Activated B cell treated with CpG ODN at 0.5 μM for 24 hours (primary cell): ENCODE results near the gene IMMT. TPM values are rescaled to one million over a fixed set of nuclear protein-coding genes. Genes with fewer than 3 reads are reported as not detected.

Source experiments
- ATAC-seq: fragments of 200-7000 bp; cut with Tn5 transposase; one replicate; pipeline ENCODE4 v1.10.0; 2021; ENCODE audit warnings: low read depth, mild to moderate bottlenecking, moderate library complexity
- CTCF ChIA-PET: fragments of 350-600 bp; sonication (Branson Sonifier 250); formaldehyde crosslinking; loops from one replicate; lab custom pipeline; 2021; ENCODE audit warnings: antibody characterized with exemption; lab: Charles Lee
- POLR2A ChIA-PET: fragments of 350-600 bp; sonication (Branson Sonifier 250); formaldehyde crosslinking; loops from one replicate; lab custom pipeline; 2021; ENCODE audit warnings: antibody characterized with exemption; lab: Charles Lee
- DNase-seq: peaks from one replicate; pipeline ENCODE4 v3.0.0; 2022
- H3K27ac Mint-ChIP-seq: one replicate; pipeline ENCODE4 v1.8.0; 2020; ENCODE audit warnings: mixed read lengths
- H3K27me3 Mint-ChIP-seq: one replicate; pipeline ENCODE4 v1.8.0; 2021; ENCODE audit warnings: mixed read lengths
- H3K36me3 Mint-ChIP-seq: one replicate; pipeline ENCODE4 v1.8.0; 2021; ENCODE audit warnings: low read depth, mixed read lengths
- H3K4me1 Mint-ChIP-seq: one replicate; pipeline ENCODE4 v1.8.0; 2021; ENCODE audit warnings: mixed read lengths
- H3K4me3 Mint-ChIP-seq: one replicate; pipeline ENCODE4 v1.8.0; 2020; ENCODE audit warnings: mild to moderate bottlenecking, mixed read lengths
- H3K9me3 Mint-ChIP-seq: one replicate; pipeline ENCODE4 v1.8.0; 2020; ENCODE audit warnings: mixed read lengths
- intact Hi-C: fragments of 100-400 bp; cut with micrococcal nuclease; formaldehyde crosslinking; loops from one replicate; pipeline ENCODE4 v1.15.1; 2024
- total RNA-seq: library from RNA; stranded (reverse); gene quantifications from 2 replicates; pipeline ENCODE4 v1.2.3, GENCODE V29; 2022
- TF ChIP-seq, protein P1 (sequence below): fragments of 200-600 bp; IDR thresholded peaks from one replicate; pipeline ENCODE4 v1.8.0; 2022; ENCODE audit warnings: antibody characterized with exemption, mild to moderate bottlenecking

IMMT gene
- total RNA-seq, 1 donor from 2014 or later, result 93.0 TPM

DNA sequence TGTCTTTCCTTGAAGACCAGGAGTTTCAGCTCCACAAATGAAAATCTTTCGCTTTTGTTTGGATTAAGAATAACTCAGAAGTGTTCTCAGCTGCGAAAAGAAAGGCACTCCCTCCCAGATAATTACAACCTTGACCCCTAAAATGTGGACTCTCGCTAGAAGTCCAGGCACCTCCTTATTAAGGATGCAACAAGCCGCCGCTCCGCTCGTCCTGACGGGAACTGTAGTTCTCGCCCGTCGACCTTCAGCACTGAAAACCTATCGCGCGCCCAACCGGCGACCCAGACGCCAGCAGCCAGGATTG is 559 bp downstream of the IMMT start:
- peaks cover 58% of the 10 kb centered on the region for H3K4me1 Mint-ChIP-seq
- H3K27ac Mint-ChIP-seq, result peak overlapping the region; percentile 90
- CTCF ChIA-PET, result interaction anchor here (1.0 kb wide), 1 partner anchor 13 kb away, joined by 3 read pairs; no protein-coding TSS in a partner anchor
- H3K36me3 Mint-ChIP-seq, result peaks cover 29% of the 10 kb centered on the region
- H3K27me3 Mint-ChIP-seq, result no peaks in the 10 kb centered on the region
- no peaks in the 10 kb centered on the region for H3K9me3 Mint-ChIP-seq
- POLR2A ChIA-PET, result interaction anchor here (0.7 to 3.5 kb wide), 13 partner anchors 9 to 757 kb away, joined by 3 to 38 read pairs (median 7); partner anchors contain the start of genes KDM3A, POLR1A and PTCD3
- DNase-seq (no peak), ATAC-seq (no peak)
- intact Hi-C loops, result loop anchor here (1.0 to 10.0 kb wide), 10 partner anchors 9 to 867 kb away; partner anchors contain the start of genes C2orf68, CAPG, PTCD3 and SH2D6
- H3K4me3 Mint-ChIP-seq, result peak overlapping the region; percentile 91
- TF ChIP-seq, protein P1, sequence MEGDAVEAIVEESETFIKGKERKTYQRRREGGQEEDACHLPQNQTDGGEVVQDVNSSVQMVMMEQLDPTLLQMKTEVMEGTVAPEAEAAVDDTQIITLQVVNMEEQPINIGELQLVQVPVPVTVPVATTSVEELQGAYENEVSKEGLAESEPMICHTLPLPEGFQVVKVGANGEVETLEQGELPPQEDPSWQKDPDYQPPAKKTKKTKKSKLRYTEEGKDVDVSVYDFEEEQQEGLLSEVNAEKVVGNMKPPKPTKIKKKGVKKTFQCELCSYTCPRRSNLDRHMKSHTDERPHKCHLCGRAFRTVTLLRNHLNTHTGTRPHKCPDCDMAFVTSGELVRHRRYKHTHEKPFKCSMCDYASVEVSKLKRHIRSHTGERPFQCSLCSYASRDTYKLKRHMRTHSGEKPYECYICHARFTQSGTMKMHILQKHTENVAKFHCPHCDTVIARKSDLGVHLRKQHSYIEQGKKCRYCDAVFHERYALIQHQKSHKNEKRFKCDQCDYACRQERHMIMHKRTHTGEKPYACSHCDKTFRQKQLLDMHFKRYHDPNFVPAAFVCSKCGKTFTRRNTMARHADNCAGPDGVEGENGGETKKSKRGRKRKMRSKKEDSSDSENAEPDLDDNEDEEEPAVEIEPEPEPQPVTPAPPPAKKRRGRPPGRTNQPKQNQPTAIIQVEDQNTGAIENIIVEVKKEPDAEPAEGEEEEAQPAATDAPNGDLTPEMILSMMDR, result no peak

DNA sequence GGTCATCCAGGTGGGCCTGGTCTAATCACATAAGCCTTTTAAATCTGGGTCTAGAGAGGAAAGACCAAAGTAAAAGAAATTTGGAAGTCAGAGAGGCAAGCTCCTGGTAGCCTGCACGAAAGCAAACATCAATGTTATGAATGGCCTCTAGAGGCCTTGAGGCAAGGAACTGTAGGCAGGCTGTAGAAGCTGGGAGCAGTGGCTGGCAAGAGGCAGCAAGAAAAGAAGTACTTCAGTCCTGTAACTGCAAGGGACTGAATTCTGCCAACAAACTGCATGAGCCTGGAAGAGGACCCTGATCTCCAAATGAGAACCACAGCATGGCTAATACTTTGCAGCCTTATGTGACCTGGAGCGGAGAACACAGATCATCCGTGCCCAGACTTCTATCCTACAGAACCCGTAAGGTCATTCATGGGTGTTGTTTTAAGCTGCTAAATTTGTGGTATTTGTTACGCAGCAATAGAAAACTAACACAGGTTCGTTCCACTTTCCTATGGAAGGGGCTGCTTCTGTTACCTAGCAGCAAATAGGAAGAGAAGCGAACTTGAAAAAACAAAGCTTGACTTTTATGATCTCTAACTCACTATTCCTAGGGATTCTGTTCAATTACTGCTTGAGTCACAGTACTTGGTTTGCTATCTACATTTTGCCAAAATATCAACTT is 1.2 kb downstream of the IMMT start:
- no peak for DNase-seq
- ATAC-seq, result no peak
- Mint-ChIP-seq H3K36me3 (peaks cover 28% of the 10 kb centered on the region), H3K4me3 (peak overlapping the region; percentile 91), H3K4me1 (peaks cover 56% of the 10 kb centered on the region), H3K27me3 (no peaks in the 10 kb centered on the region), H3K9me3 (no peaks in the 10 kb centered on the region), H3K27ac (peak overlapping the region; percentile 90)
- ChIA-PET POLR2A (interaction anchor here (0.6 to 3.5 kb wide), 6 partner anchors 9 to 838 kb away, joined by 3 to 38 read pairs (median 10); partner anchors contain the start of genes KDM3A, POLR1A and PTCD3), CTCF (interaction anchor here (1.0 kb wide), 1 partner anchor 13 kb away, joined by 3 read pairs; no protein-coding TSS in a partner anchor)
- TF ChIP-seq, protein P1, result no peak
- intact Hi-C loops, result loop anchor here (1.0 to 10.0 kb wide), 5 partner anchors 9 to 779 kb away; partner anchors contain the start of genes CAPG and SH2D6

DNA sequence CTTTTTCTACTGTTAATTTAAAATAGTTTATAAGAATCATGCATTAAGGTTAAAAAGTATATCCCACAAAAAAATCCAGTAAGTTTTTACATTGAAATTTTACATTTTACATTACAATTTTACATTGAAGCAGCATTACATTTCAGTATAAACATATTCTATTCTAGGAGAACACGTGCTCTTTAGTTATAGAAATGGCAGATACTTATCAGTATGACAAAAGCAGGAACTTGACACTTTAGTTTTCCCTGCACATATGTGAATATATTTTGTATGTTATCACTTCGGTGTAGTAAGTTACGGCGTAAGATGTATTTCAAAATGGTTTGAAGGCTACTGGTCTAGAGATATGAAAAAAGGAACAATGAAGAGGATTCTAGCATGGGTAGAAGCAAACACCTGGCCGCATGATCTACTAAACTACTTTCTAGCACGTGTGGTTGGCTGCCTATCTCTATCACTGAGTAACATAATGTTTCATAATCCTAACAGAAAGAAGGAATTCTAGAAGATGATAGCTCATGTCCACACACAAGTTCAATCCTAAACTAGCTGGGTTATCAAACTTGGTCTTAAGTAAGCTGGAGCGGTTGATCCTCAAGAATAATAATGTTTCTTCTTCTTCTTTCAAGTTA is 5.4 kb downstream of the IMMT start:
- ATAC-seq, result no peak
- Mint-ChIP-seq H3K36me3 (peaks cover 36% of the 10 kb centered on the region), H3K27ac (no peak overlapping the region), H3K9me3 (no peaks in the 10 kb centered on the region), H3K4me1 (peaks cover 72% of the 10 kb centered on the region), H3K27me3 (no peaks in the 10 kb centered on the region), H3K4me3 (no peak overlapping the region)
- no peak for DNase-seq
- intact Hi-C loops, result loop anchor here (10.0 kb wide), 3 partner anchors 195 to 775 kb away; partner anchors contain the start of genes CAPG and SH2D6
- POLR2A ChIA-PET, result no interaction called here
- TF ChIP-seq, protein P1, result no peak
- CTCF ChIA-PET, result no interaction called here

DNA sequence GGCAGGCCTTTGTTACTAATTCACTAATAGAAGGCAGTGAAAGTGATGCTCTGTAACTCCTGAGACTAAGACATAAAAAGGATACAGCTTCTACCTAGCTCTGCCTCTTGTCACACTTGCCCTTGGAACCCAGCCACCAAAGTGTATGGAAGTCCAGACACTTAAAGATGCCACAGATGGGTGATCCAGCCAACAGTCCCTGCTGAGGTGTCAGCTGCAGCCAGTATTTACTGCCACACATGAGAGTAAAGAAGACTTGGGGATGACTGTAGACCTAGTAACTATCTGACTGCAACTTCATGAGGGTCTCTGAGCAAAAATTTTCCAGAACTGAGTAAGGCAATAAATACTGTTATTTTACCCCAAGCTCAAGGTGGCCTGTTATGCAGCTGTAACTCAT is 8.8 kb downstream of the IMMT start:
- intact Hi-C loops, result no loop called here
- POLR2A ChIA-PET, result interaction anchor here (2.2 to 3.5 kb wide), 2 partner anchors 8 to 255 kb away, joined by 11 to 22 read pairs; partner anchors contain the start of genes IMMT and KDM3A
- ATAC-seq (peak; percentile 34), DNase-seq (no peak)
- peaks cover 66% of the 10 kb centered on the region for H3K4me1 Mint-ChIP-seq
- TF ChIP-seq, protein P1, result no peak
- peak overlapping the region; percentile 81 for H3K27ac Mint-ChIP-seq
- H3K27me3 Mint-ChIP-seq, result no peaks in the 10 kb centered on the region
- H3K36me3 Mint-ChIP-seq, result peaks cover 33% of the 10 kb centered on the region
- CTCF ChIA-PET, result interaction anchor here (2.1 kb wide), 1 partner anchor 35 kb away, joined by 6 read pairs; no protein-coding TSS in a partner anchor
- no peak overlapping the region for H3K4me3 Mint-ChIP-seq
- no peaks in the 10 kb centered on the region for H3K9me3 Mint-ChIP-seq
